ENCODE measurements around the gene ATP6V1B1.
A peak's percentile ranks its signal among the peaks of the same experiment; 100 is the strongest.

Gene ATP6V1B1

GRCh38 chr2:70935468-70936164 lies at the start of gene ATP6V1B1:
ATP6V1B1 (plus strand) TSS chr2:70935900; CDS start chr2:70935955, 55 bp downstream.
- DNase-seq = no peak

GRCh38 chr2:70886541-70886987 lies 49.1 kb upstream of the ATP6V1B1 start:
- DNase-seq = no peak

GRCh38 chr2:70887208-70887549 lies 48.5 kb upstream of the ATP6V1B1 start:
- DNase-seq = peak; percentile 49

- DNase-seq = peak; percentile 78
Observed at GRCh38 chr2:70887550-70888246, 48.0 kb upstream of the ATP6V1B1 start.

GRCh38 chr2:70888366-70888922 lies 47.3 kb upstream of the ATP6V1B1 start:
- DNase-seq = peak; percentile 60

- peak; percentile 69 for DNase-seq
Observed at GRCh38 chr2:70888923-70889715, 46.6 kb upstream of the ATP6V1B1 start.

GRCh38 chr2:70889716-70890037 lies 46.0 kb upstream of the ATP6V1B1 start:
- no peak for DNase-seq

GRCh38 chr2:70890469-70891065 lies 45.1 kb upstream of the ATP6V1B1 start:
- DNase-seq = no peak

- DNase-seq = no peak
Observed at GRCh38 chr2:70891572-70892357, 43.9 kb upstream of the ATP6V1B1 start.

- DNase-seq = no peak
Observed at GRCh38 chr2:70892750-70893149, 43.0 kb upstream of the ATP6V1B1 start.

- DNase-seq = no peak
Observed at GRCh38 chr2:70893186-70893585, 42.5 kb upstream of the ATP6V1B1 start.

- DNase-seq = no peak
Observed at GRCh38 chr2:70894765-70895164, 40.9 kb upstream of the ATP6V1B1 start.

- no peak for DNase-seq
Observed at GRCh38 chr2:70895249-70895648, 40.5 kb upstream of the ATP6V1B1 start.

- DNase-seq = no peak
Observed at GRCh38 chr2:70895998-70896764, 39.5 kb upstream of the ATP6V1B1 start.

GRCh38 chr2:70896765-70897202 lies 38.9 kb upstream of the ATP6V1B1 start:
- DNase-seq = no peak

GRCh38 chr2:70897203-70897976 lies 38.3 kb upstream of the ATP6V1B1 start:
- DNase-seq = no peak

GRCh38 chr2:70897977-70898226 lies 37.8 kb upstream of the ATP6V1B1 start:
- DNase-seq = no peak

GRCh38 chr2:70898363-70899240 lies 37.1 kb upstream of the ATP6V1B1 start:
- no peak for DNase-seq

- no peak for DNase-seq
Observed at GRCh38 chr2:70901227-70902066, 34.3 kb upstream of the ATP6V1B1 start.
